ENCODE data around the gene TANC1.

TANC1 gene

GRCh38 chr2:159063677-159064076, 95.2 kb downstream of the TANC1 start:
- DNase-seq (ENCODE audit: low read depth): no peak

GRCh38 chr2:159064446-159065301, 96.2 kb downstream of the TANC1 start:
- no peak for DNase-seq (ENCODE audit: low read depth)

GRCh38 chr2:159065313-159065712, 96.9 kb downstream of the TANC1 start:
- no peak for DNase-seq (ENCODE audit: low read depth)

GRCh38 chr2:159065891-159066290, 97.5 kb downstream of the TANC1 start:
- no peak for DNase-seq (ENCODE audit: low read depth)

GRCh38 chr2:159066541-159067156, 98.2 kb downstream of the TANC1 start:
- DNase-seq (ENCODE audit: low read depth): no peak

GRCh38 chr2:159067971-159068370, 99.5 kb downstream of the TANC1 start:
- DNase-seq (ENCODE audit: low read depth): no peak

- DNase-seq (ENCODE audit: low read depth): no peak
These were observed 100.8 kb downstream of the TANC1 start for GRCh38 chr2:159069229-159069628.

GRCh38 chr2:159070235-159070634, 101.8 kb downstream of the TANC1 start:
- no peak for DNase-seq (ENCODE audit: low read depth)

- DNase-seq (ENCODE audit: low read depth): no peak
These were observed 102.9 kb downstream of the TANC1 start for GRCh38 chr2:159071190-159071915.

GRCh38 chr2:159072795-159073194, 104.4 kb downstream of the TANC1 start:
- DNase-seq (ENCODE audit: low read depth): no peak

GRCh38 chr2:159073256-159073655, 104.8 kb downstream of the TANC1 start:
- no peak for DNase-seq (ENCODE audit: low read depth)

- DNase-seq (ENCODE audit: low read depth): no peak
These were observed 106.2 kb downstream of the TANC1 start for GRCh38 chr2:159074605-159075004.

- DNase-seq (ENCODE audit: low read depth): no peak
These were observed 107.3 kb downstream of the TANC1 start for GRCh38 chr2:159075727-159076126.

GRCh38 chr2:159076241-159076640, 107.8 kb downstream of the TANC1 start:
- DNase-seq (ENCODE audit: low read depth): no peak

GRCh38 chr2:159077869-159078268, 109.4 kb downstream of the TANC1 start:
- DNase-seq (ENCODE audit: low read depth): no peak

GRCh38 chr2:159078443-159078842, 110.0 kb downstream of the TANC1 start:
- DNase-seq (ENCODE audit: low read depth): no peak

GRCh38 chr2:159080641-159081040, 112.2 kb downstream of the TANC1 start:
- DNase-seq (ENCODE audit: low read depth): no peak

GRCh38 chr2:159082119-159082518, 113.7 kb downstream of the TANC1 start:
- DNase-seq (ENCODE audit: low read depth): no peak

- no peak for DNase-seq (ENCODE audit: low read depth)
These were observed 116.2 kb downstream of the TANC1 start for GRCh38 chr2:159084384-159085370.

GRCh38 chr2:159086342-159086741, 117.9 kb downstream of the TANC1 start:
- DNase-seq (ENCODE audit: low read depth): no peak

GRCh38 chr2:159086826-159087225, 118.4 kb downstream of the TANC1 start:
- DNase-seq (ENCODE audit: low read depth): no peak

- no peak for DNase-seq (ENCODE audit: low read depth)
These were observed 120.5 kb downstream of the TANC1 start for GRCh38 chr2:159088906-159089305.
